Progenitor cell of endocrine pancreas (in vitro differentiated cells): ENCODE data around the gene PAK5. TPM values are rescaled to one million over a fixed set of nuclear protein-coding genes. Genes with fewer than 3 reads are reported as not detected.
"Not testable (repeated sequence)": the region's sequence is repeated elsewhere in the genome, so short reads cannot be mapped to it uniquely, and the experiment has no call there.

Experiments
- DNase-seq: peaks from one replicate; pipeline ENCODE4 v3.0.0; 2021; ENCODE audit warnings: low spot score; ENCODE audit not compliant: unreplicated experiment
- H3K27ac Mint-ChIP-seq: 2 replicates; pipeline ENCODE4 v1.8.0; 2021; ENCODE audit warnings: mild to moderate bottlenecking, moderate library complexity, mixed read lengths
- H3K27me3 Mint-ChIP-seq: 2 replicates; pipeline ENCODE4 v1.8.0; 2021; ENCODE audit warnings: mixed read lengths
- H3K36me3 Mint-ChIP-seq: 2 replicates; pipeline ENCODE4 v1.8.0; 2022; ENCODE audit warnings: mixed read lengths; ENCODE audit not compliant: insufficient read depth
- H3K4me1 Mint-ChIP-seq: 2 replicates; pipeline ENCODE4 v1.8.0; 2021; ENCODE audit warnings: low read depth, mixed read lengths
- H3K4me3 Mint-ChIP-seq: 2 replicates; pipeline ENCODE4 v1.8.0; 2021; ENCODE audit warnings: low read depth, mild to moderate bottlenecking, moderate library complexity, mixed read lengths
- H3K9me3 Mint-ChIP-seq: 2 replicates; pipeline ENCODE4 v1.8.0; 2021; ENCODE audit warnings: low read depth, mixed read lengths
- total RNA-seq: library from RNA; stranded (reverse); gene quantifications from 2 replicates; pipeline ENCODE4 v1.2.1, GENCODE V29; 2021
- TF ChIP-seq, protein P1 (sequence below): fragments of 200-600 bp; sonication (generic); IDR thresholded peaks from one replicate; pipeline ENCODE4 v1.5.0; 2021; ENCODE audit warnings: antibody characterized with exemption, mild to moderate bottlenecking; ENCODE audit not compliant: unreplicated experiment

PAK5 gene
- total RNA-seq, 1 donor from 2014 or later, result 12.2 TPM

DNA sequence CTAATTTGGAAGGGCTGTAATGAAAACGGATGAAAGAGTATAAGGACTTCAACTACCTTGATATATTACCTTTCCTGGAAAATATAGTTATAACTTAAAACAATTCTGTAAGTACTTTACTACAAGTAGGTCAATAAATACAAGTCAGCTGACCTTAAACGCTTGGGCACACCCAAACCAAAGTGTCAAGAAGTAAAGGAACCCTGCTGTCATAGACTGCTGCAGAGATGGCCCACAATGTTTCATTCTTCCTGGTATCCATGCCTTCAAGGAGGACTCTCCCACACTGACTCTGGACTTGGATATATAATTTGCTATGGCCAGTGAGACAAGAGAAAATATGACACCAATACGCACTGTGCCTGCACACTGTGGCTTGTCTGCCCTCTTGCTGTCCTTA lies 192.5 kb downstream of the PAK5 start:
- peaks cover 10% of the 10 kb centered on the region for H3K36me3 Mint-ChIP-seq
- no peak overlapping the region for H3K4me3 Mint-ChIP-seq
- peaks cover 7% of the 10 kb centered on the region for H3K4me1 Mint-ChIP-seq
- no peak for DNase-seq
- TF ChIP-seq, protein P1, sequence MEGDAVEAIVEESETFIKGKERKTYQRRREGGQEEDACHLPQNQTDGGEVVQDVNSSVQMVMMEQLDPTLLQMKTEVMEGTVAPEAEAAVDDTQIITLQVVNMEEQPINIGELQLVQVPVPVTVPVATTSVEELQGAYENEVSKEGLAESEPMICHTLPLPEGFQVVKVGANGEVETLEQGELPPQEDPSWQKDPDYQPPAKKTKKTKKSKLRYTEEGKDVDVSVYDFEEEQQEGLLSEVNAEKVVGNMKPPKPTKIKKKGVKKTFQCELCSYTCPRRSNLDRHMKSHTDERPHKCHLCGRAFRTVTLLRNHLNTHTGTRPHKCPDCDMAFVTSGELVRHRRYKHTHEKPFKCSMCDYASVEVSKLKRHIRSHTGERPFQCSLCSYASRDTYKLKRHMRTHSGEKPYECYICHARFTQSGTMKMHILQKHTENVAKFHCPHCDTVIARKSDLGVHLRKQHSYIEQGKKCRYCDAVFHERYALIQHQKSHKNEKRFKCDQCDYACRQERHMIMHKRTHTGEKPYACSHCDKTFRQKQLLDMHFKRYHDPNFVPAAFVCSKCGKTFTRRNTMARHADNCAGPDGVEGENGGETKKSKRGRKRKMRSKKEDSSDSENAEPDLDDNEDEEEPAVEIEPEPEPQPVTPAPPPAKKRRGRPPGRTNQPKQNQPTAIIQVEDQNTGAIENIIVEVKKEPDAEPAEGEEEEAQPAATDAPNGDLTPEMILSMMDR, result no peak
- peaks cover 3% of the 10 kb centered on the region for H3K9me3 Mint-ChIP-seq
- H3K27ac Mint-ChIP-seq, result no peak overlapping the region
- no peaks in the 10 kb centered on the region for H3K27me3 Mint-ChIP-seq

DNA sequence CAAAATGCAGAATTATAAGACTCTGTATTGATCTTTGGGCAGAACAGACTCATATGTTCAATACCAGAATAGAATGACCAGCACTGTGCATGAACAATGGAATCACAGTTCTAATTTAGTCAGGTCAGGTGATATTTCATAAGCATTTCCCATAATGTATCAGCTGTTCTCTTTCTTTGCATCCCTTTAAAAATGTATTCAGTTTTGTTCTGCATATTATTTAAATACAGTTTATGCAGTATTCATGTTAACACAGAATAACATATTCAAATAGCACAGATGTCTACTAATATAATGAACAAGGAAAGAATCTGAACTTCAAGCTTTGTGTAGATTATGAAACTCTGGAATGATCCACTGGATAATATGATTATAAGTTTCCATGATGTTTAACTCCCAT lies 196.0 kb downstream of the PAK5 start:
- no peak for DNase-seq
- Mint-ChIP-seq H3K27ac (no peak overlapping the region), H3K27me3 (no peaks in the 10 kb centered on the region), H3K4me3 (no peak overlapping the region), H3K4me1 (peaks cover 6% of the 10 kb centered on the region), H3K9me3 (peaks cover 7% of the 10 kb centered on the region), H3K36me3 (peaks cover 16% of the 10 kb centered on the region)
- TF ChIP-seq, protein P1, result no peak

DNA sequence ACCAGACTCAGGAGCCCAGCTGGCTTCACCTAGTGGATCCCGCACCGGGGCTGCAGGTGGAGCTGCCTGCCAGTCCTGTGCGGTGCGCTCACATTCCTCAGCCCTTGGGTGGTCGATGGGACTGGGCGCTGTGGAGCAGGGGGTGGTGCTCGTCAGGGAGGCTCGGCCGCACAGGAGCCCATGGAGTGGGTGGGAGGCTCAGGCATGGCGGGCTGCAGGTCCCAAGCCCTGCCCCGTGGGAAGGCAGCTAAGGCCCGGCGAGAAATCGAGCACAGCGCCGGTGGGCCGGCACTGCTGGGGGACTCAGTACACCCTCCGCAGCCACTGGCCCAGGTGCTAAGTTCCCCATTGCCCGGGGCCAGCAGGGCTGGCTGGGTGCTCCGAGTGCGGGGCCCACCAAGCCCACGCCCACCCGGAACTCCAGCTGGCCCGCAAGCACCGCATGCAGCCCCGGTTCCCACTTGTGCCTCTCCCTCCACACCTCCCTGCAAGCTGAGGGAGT lies 197.3 kb downstream of the PAK5 start:
- not testable (repeated sequence) for H3K27ac Mint-ChIP-seq, H3K9me3 Mint-ChIP-seq, DNase-seq, H3K27me3 Mint-ChIP-seq, H3K4me3 Mint-ChIP-seq, H3K4me1 Mint-ChIP-seq
- peaks cover 16% of the 10 kb centered on the region for H3K36me3 Mint-ChIP-seq

DNA sequence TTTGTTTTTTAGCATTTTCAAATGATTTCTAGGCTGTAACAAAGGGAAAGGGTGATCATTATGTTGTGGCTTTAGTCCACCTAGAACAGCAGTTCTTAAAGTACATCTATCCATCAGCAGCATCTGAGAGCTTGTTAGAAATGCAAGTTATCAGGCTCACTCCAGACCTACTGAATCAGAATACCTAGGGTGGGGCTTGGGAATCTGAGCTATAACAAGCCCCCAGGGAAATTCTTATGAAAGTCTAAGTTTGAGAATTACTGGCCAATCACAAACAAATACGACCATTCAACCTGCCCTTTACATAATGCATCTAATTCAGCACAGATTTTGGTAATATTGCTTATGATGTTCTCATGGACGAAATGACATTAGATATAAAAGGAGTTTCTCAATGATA lies 201.0 kb downstream of the PAK5 start:
- TF ChIP-seq, protein P1, result no peak
- Mint-ChIP-seq H3K27ac (no peak overlapping the region), H3K4me1 (no peaks in the 10 kb centered on the region), H3K9me3 (peaks cover 4% of the 10 kb centered on the region), H3K36me3 (peaks cover 14% of the 10 kb centered on the region), H3K27me3 (no peaks in the 10 kb centered on the region), H3K4me3 (no peak overlapping the region)
- no peak for DNase-seq

DNA sequence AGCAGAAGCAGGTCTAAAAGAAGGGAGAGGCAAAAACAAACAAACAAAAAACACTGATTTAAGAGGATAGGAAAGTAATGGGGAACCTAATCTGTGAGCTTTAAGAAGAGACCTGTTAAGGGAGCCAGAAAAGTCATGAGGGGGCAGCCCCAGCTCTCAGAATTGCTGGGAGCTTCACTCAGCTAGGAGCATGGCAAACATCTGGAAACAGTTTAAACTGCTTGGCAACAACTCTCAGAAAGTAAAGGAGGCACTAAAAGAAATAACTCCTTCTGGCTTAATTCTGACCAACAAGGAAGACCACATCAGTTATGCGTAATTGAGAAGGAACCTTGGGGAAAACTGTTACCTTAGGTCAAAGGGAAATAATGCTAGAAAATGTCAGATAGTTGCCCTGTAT lies 203.1 kb downstream of the PAK5 start:
- Mint-ChIP-seq H3K4me1 (no peaks in the 10 kb centered on the region), H3K9me3 (peaks cover 4% of the 10 kb centered on the region), H3K4me3 (no peak overlapping the region), H3K27ac (no peak overlapping the region), H3K36me3 (peaks cover 4% of the 10 kb centered on the region), H3K27me3 (no peaks in the 10 kb centered on the region)
- TF ChIP-seq, protein P1, result no peak
- no peak for DNase-seq

DNA sequence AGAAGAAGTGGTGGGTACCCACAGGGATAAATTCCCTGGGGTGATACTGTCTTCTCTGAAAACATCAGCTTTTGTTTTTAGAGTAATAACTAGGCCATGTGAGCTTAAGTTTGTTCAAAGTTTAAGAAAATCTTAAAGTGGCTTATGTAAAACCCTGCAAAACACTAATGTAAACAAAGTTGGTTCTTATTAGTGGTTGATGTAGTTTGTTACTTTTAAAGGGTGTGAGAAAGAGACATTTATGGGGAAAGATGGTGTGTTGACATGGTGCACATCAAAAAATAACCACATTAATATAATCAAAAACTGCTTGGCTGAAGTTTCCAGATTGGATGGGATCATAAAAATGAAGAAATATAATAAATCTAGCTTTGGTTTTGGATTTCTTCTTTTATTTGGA lies 204.5 kb downstream of the PAK5 start:
- H3K36me3 Mint-ChIP-seq, result no peaks in the 10 kb centered on the region
- TF ChIP-seq, protein P1, result no peak
- H3K4me3 Mint-ChIP-seq, result no peak overlapping the region
- H3K9me3 Mint-ChIP-seq, result no peaks in the 10 kb centered on the region
- no peaks in the 10 kb centered on the region for H3K4me1 Mint-ChIP-seq
- H3K27ac Mint-ChIP-seq, result no peak overlapping the region
- H3K27me3 Mint-ChIP-seq, result no peaks in the 10 kb centered on the region
- DNase-seq, result no peak
